ENCODE data around the gene ZNF723. TPM values are rescaled to one million over a fixed set of nuclear protein-coding genes. Genes with fewer than 3 reads are reported as not detected.
"Not testable (repeated sequence)": the region's sequence is repeated elsewhere in the genome, so short reads cannot be mapped to it uniquely, and the experiment has no call there.

Gene ZNF723
- total RNA-seq, 1 donor = not detected

DNA sequence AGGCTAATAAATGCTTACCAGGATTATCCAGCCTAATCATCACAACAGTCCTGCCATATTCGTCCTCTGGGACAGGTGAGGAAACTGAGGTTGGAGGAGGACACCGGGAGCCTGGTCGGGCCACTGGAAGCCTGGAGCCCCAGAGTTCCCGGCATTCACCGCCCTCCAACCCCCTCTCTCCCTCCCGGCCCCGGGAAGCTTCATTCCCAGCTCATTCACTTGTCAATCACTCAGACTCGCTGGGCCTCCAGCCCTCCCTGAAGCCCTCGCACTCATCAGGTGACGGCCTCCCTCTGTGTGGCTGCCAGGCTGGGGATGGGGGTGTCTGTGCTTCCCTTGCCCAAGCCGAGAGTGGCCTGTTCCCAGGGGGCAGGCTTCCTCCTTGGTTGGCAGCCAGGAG, 25.7 kb upstream of the ZNF723 start:
- TF ChIP-seq, protein P1, sequence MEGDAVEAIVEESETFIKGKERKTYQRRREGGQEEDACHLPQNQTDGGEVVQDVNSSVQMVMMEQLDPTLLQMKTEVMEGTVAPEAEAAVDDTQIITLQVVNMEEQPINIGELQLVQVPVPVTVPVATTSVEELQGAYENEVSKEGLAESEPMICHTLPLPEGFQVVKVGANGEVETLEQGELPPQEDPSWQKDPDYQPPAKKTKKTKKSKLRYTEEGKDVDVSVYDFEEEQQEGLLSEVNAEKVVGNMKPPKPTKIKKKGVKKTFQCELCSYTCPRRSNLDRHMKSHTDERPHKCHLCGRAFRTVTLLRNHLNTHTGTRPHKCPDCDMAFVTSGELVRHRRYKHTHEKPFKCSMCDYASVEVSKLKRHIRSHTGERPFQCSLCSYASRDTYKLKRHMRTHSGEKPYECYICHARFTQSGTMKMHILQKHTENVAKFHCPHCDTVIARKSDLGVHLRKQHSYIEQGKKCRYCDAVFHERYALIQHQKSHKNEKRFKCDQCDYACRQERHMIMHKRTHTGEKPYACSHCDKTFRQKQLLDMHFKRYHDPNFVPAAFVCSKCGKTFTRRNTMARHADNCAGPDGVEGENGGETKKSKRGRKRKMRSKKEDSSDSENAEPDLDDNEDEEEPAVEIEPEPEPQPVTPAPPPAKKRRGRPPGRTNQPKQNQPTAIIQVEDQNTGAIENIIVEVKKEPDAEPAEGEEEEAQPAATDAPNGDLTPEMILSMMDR (IDR thresholded peaks at IDR 0.05; ENCODE audit: extremely low read depth, low read depth, low read length) = no peak
- no peak for DNase-seq (ENCODE audit: insufficient read length, low spot score, missing footprints)
- no peaks in the 10 kb centered on the region for H3K9me3 ChIP-seq (ENCODE audit: low read depth, low read length)
- no peak overlapping the region for H3K4me2 ChIP-seq (ENCODE audit: insufficient read depth, low read length)
- H3K4me3 ChIP-seq (ENCODE audit: insufficient read depth, low read length) = no peak overlapping the region
- no peaks in the 10 kb centered on the region for H3K4me1 ChIP-seq (ENCODE audit: insufficient read depth, low read length)
- no peak overlapping the region for H3K27ac ChIP-seq (ENCODE audit: low read depth, low read length)
- no peaks in the 10 kb centered on the region for H4K20me1 ChIP-seq (ENCODE audit: insufficient read depth, low read length)
- no peak overlapping the region for H2AFZ ChIP-seq (ENCODE audit: low read length)
- no peaks in the 10 kb centered on the region for H3K79me2 ChIP-seq (ENCODE audit: insufficient read depth, low read length)
- H3K27me3 ChIP-seq (ENCODE audit: insufficient read depth, low read length) = no peaks in the 10 kb centered on the region
- no peaks in the 10 kb centered on the region for H3K36me3 ChIP-seq (ENCODE audit: insufficient read depth, low read length)

DNA sequence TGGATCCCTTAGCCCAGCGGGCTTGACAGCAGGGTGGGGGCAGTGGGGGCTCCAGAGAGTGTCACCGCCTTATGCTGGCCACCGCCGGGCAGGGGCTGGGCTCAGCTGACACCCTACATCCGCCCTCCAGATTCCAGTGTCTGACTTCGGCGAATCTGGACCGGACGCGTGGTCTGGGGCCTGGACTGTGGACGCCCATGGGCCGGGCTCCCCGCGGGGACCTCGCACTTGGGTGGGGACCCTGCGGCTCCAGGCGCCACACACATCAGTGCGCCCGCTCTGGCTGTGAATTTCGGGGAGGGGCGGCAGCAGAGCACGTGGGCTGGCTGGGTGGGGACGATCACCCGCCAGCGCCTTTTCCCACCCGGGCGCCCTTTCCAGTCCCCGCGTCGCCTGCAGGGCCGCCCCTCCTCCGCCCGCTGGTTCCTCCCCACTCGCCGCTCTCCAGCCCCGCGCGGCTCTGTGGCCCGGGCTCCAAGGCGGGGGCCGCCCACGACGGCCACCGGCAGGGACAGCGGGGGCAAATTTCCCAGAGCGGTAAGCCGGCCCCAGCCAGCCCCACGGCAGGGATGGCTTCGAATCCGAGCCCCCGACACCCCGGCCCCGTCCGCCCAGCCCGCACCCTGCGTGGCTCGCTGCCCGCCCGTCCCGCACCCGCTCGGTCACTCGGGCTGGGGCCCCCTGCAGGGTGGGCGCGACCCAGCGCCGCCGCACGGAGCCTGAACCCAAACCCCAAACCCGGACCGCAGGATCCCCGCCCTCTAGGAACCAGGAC, 24.8 kb upstream of the ZNF723 start:
- DNase-seq (ENCODE audit: insufficient read length, low spot score, missing footprints) = no peak
- H3K27ac ChIP-seq (ENCODE audit: low read depth, low read length) = no peak overlapping the region
- H3K79me2 ChIP-seq (ENCODE audit: insufficient read depth, low read length) = no peaks in the 10 kb centered on the region
- TF ChIP-seq, protein P1 (IDR thresholded peaks at IDR 0.05; ENCODE audit: extremely low read depth, low read depth, low read length) = no peak
- no peaks in the 10 kb centered on the region for H3K36me3 ChIP-seq (ENCODE audit: insufficient read depth, low read length)
- no peak overlapping the region for H2AFZ ChIP-seq (ENCODE audit: low read length)
- H3K4me3 ChIP-seq (ENCODE audit: insufficient read depth, low read length) = no peak overlapping the region
- H4K20me1 ChIP-seq (ENCODE audit: insufficient read depth, low read length) = no peaks in the 10 kb centered on the region
- H3K9me3 ChIP-seq (ENCODE audit: low read depth, low read length) = no peaks in the 10 kb centered on the region
- H3K4me2 ChIP-seq (ENCODE audit: insufficient read depth, low read length) = no peak overlapping the region
- H3K4me1 ChIP-seq (ENCODE audit: insufficient read depth, low read length) = no peaks in the 10 kb centered on the region
- no peaks in the 10 kb centered on the region for H3K27me3 ChIP-seq (ENCODE audit: insufficient read depth, low read length)

DNA sequence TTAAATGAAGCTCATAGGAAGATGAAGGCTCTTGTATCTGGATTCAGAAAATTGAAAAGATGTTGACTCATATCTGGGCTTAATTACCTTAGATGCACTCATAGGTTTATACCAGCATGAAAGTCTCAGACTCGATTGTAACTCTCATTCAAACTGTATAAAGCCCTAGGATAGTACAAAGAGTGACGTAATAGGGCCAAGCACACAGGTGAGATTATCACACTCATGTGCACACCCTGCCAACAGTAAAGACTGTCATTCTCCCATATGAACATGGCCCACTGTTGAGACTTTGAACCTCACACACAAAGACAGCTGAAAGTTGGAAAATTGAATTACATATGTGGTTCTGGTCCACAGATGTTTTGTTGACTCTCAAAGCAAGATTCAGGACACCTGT, 18.0 kb upstream of the ZNF723 start:
- Histone ChIP-seq H3K27ac (ENCODE audit: low read depth, low read length) (no peak overlapping the region), H2AFZ (ENCODE audit: low read length) (no peak overlapping the region), H3K4me3 (ENCODE audit: insufficient read depth, low read length) (no peak overlapping the region), H3K4me2 (ENCODE audit: insufficient read depth, low read length) (no peak overlapping the region), H3K9me3 (ENCODE audit: low read depth, low read length) (peaks cover 3% of the 10 kb centered on the region), H3K27me3 (ENCODE audit: insufficient read depth, low read length) (no peaks in the 10 kb centered on the region), H4K20me1 (ENCODE audit: insufficient read depth, low read length) (no peaks in the 10 kb centered on the region), H3K4me1 (ENCODE audit: insufficient read depth, low read length) (no peaks in the 10 kb centered on the region), H3K79me2 (ENCODE audit: insufficient read depth, low read length) (no peaks in the 10 kb centered on the region), H3K36me3 (ENCODE audit: insufficient read depth, low read length) (no peaks in the 10 kb centered on the region)
- no peak for DNase-seq (ENCODE audit: insufficient read length, low spot score, missing footprints)
- TF ChIP-seq, protein P1 (IDR thresholded peaks at IDR 0.05; ENCODE audit: extremely low read depth, low read depth, low read length) = no peak

DNA sequence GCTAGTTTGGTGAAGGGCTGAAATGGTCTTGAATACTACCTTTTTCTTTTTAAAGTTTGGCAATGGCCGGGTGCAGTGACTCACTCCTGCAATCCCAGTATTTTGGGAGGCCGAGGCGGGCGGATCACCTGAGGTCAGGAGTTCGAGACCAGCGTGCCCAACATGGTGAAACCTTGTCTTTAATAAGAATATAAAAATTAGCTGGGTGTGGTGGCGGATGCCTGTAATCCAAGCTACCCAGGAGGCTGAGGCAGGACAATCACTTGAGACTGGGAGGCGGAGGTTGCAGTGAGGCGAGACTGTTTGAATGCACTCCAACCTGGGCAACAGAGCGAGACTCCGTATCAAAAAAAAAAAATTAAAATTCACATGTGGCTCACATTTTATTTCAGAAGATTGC, 880 bp upstream of the ZNF723 start:
- Histone ChIP-seq H3K27ac (ENCODE audit: low read depth, low read length) (no peak overlapping the region), H3K36me3 (ENCODE audit: insufficient read depth, low read length) (no peaks in the 10 kb centered on the region), H3K4me1 (ENCODE audit: insufficient read depth, low read length) (no peaks in the 10 kb centered on the region), H3K4me3 (ENCODE audit: insufficient read depth, low read length) (no peak overlapping the region), H4K20me1 (ENCODE audit: insufficient read depth, low read length) (no peaks in the 10 kb centered on the region), H3K4me2 (ENCODE audit: insufficient read depth, low read length) (no peak overlapping the region), H3K27me3 (ENCODE audit: insufficient read depth, low read length) (no peaks in the 10 kb centered on the region), H3K9me3 (ENCODE audit: low read depth, low read length) (no peaks in the 10 kb centered on the region), H2AFZ (ENCODE audit: low read length) (no peak overlapping the region), H3K79me2 (ENCODE audit: insufficient read depth, low read length) (no peaks in the 10 kb centered on the region)
- DNase-seq (ENCODE audit: insufficient read length, low spot score, missing footprints) = no peak
- TF ChIP-seq, protein P1 (IDR thresholded peaks at IDR 0.05; ENCODE audit: extremely low read depth, low read depth, low read length) = no peak

DNA sequence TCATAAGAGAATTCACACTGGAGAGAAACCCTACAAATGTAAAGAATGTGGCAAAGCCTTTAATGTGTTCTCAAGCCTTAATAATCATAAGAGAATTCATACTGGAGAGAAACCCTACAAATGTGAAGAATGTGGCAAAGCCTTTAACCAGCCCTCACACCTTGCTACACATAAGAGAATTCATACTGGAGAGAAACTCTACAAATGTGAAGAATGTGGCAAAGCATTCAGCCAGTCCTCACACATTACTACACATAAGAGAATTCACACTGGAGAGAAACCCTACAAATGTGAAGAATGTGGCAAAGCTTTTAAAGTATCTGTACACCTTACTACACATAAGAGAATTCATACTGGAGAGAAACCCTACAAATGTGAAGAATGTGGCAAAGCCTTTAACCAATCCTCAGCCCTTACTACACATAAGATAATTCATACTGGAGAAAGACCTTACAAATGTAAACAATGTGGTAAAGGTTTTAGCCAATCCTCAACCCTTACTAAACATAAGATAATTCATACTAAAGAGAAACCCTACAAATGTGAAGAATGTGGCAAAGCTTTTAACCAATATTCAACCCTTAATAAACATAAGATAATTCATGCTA, 25.7 kb downstream of the ZNF723 start:
- not testable (repeated sequence) for H3K27me3 ChIP-seq (ENCODE audit: insufficient read depth, low read length); H3K9me3 ChIP-seq (ENCODE audit: low read depth, low read length); DNase-seq (ENCODE audit: insufficient read length, low spot score, missing footprints)

More for the DNA sequence above, 25.7 kb downstream of the ZNF723 start:
- not testable (repeated sequence) for H3K36me3 ChIP-seq (ENCODE audit: insufficient read depth, low read length); H3K4me3 ChIP-seq (ENCODE audit: insufficient read depth, low read length); H4K20me1 ChIP-seq (ENCODE audit: insufficient read depth, low read length); H3K4me2 ChIP-seq (ENCODE audit: insufficient read depth, low read length); H3K27ac ChIP-seq (ENCODE audit: low read depth, low read length); H2AFZ ChIP-seq (ENCODE audit: low read length); H3K79me2 ChIP-seq (ENCODE audit: insufficient read depth, low read length); H3K4me1 ChIP-seq (ENCODE audit: insufficient read depth, low read length)
